GM12878 (cell line): ENCODE results near the gene GDF15. TPM values are rescaled to one million over a fixed set of nuclear protein-coding genes. Genes with fewer than 3 reads are reported as not detected.

ENCODE experiments used
- ATF7 ChIP-seq: fragments of 450-650 bp; IDR thresholded peaks from 2 replicates; pipeline ENCODE4 v1.6.1; 2016; ENCODE audit warnings: low read depth, mild to moderate bottlenecking
- POLR2A ChIP-seq: IDR thresholded peaks from 2 replicates; pipeline ENCODE4 v1.6.1; 2011; ENCODE audit warnings: low read depth, mild to moderate bottlenecking, low read length
- RFX5 ChIP-seq: IDR thresholded peaks from 2 replicates; pipeline ENCODE4 v1.6.1; 2011; ENCODE audit warnings: low read depth, low read length, improper control_type of control experiment
- SP1 ChIP-seq: IDR thresholded peaks from one replicate; pipeline ENCODE4 v1.6.1; 2011; ENCODE audit warnings: low read depth, low read length
- polyA plus RNA-seq, 11 experiments: library from polyadenylated mRNA; depleted of rRNA in 4 of 11; unstranded in 6 of 11; stranded (reverse) in 5 of 11; fragments of >200 nt; fragmentation: Nextera tagmentation in 4 of 11; fragmentation: Illumina TruSeq in 1 of 11; extraction: Ambion mirVana in 4 of 11; extraction: Trizol in 1 of 11; gene quantifications; 1 replicate in 1 of 11; 2 replicates in 10 of 11; pipeline versions ENCODE4 v1.2.1 to v1.2.3, GENCODE V29; 2011 to 2016; ENCODE audit warnings: inconsistent platforms in 2 of 11, missing spikeins in 2 of 11, low read depth in 1 of 11
- total RNA-seq, 4 experiments: library from RNA; depleted of rRNA in 3 of 4; stranded (reverse); fragments of >200 nt in 3 of 4; fragmentation: Illumina TruSeq in 1 of 4; extraction: Trizol in 1 of 4; gene quantifications; 2 replicates each; pipeline versions ENCODE4 v1.2.1 to v1.2.3, GENCODE V29; 2013 to 2021
- TF ChIP-seq, protein P1 (sequence below): fragments of 450-650 bp; IDR thresholded peaks from 2 replicates; pipeline ENCODE4 v1.6.1; 2014; ENCODE audit warnings: mild to moderate bottlenecking
- TF ChIP-seq, protein P2 (sequence below): fragments of 450-650 bp; IDR thresholded peaks from 2 replicates; pipeline ENCODE4 v1.6.1; 2017; ENCODE audit warnings: low read depth, mild to moderate bottlenecking, moderate library complexity
- TF ChIP-seq, protein P3 (sequence below): IDR thresholded peaks from 2 replicates; pipeline ENCODE4 v1.6.1; 2012; ENCODE audit warnings: low read depth, low read length, improper control_type of control experiment

Gene GDF15
- total and polyA plus RNA-seq, 10 of the 15 experiments (the other 5 are each of a cell fraction or from before 2014, with no cell fraction given) = 0.11 to 3.6 (median 1.6) TPM; not detected in 1

DNA sequence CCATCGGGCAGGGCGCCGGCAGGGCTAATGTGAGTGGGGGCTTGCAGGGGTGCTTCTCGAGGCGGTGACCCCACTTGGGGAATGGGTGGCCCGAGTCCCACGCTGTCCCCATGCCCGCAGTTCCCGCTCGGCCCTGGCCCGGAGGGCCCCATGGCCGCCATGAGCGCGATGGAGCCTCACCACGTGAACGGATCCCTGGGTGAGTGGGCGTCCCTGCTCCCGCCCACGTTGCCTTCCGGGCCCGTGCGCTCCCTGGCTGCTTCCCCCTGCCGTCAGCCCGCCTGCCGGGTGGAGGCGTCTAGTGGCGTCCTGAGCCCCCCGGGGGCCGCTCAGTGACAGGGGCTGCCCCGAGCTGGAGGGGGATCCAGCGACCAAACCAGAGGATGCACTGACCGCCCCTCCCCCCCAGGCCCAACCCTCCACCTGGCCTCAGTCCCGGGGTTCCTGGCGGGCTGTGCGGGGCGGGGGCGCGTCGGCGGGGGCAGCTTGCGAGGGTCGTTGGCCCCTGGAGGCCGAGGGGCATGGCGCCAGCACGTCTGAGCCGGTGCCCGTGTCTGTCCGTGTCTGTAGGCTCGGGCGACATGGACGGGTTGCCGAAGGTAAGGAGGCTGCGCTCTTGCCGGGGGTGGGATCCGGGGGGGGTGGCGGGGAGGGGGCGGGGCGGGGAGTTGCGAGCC, 47.2 kb downstream of the GDF15 start (continued):
- TF ChIP-seq, protein P1, sequence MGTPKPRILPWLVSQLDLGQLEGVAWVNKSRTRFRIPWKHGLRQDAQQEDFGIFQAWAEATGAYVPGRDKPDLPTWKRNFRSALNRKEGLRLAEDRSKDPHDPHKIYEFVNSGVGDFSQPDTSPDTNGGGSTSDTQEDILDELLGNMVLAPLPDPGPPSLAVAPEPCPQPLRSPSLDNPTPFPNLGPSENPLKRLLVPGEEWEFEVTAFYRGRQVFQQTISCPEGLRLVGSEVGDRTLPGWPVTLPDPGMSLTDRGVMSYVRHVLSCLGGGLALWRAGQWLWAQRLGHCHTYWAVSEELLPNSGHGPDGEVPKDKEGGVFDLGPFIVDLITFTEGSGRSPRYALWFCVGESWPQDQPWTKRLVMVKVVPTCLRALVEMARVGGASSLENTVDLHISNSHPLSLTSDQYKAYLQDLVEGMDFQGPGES = no peak
- TF ChIP-seq ATF7 (peak; percentile 68), POLR2A (peak; percentile 86), SP1 (no peak), RFX5 (no peak)
- TF ChIP-seq, protein P2, sequence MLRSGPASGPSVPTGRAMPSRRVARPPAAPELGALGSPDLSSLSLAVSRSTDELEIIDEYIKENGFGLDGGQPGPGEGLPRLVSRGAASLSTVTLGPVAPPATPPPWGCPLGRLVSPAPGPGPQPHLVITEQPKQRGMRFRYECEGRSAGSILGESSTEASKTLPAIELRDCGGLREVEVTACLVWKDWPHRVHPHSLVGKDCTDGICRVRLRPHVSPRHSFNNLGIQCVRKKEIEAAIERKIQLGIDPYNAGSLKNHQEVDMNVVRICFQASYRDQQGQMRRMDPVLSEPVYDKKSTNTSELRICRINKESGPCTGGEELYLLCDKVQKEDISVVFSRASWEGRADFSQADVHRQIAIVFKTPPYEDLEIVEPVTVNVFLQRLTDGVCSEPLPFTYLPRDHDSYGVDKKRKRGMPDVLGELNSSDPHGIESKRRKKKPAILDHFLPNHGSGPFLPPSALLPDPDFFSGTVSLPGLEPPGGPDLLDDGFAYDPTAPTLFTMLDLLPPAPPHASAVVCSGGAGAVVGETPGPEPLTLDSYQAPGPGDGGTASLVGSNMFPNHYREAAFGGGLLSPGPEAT = peak; percentile 44; the same call in 1 of the 2 replicates
- TF ChIP-seq, protein P3, sequence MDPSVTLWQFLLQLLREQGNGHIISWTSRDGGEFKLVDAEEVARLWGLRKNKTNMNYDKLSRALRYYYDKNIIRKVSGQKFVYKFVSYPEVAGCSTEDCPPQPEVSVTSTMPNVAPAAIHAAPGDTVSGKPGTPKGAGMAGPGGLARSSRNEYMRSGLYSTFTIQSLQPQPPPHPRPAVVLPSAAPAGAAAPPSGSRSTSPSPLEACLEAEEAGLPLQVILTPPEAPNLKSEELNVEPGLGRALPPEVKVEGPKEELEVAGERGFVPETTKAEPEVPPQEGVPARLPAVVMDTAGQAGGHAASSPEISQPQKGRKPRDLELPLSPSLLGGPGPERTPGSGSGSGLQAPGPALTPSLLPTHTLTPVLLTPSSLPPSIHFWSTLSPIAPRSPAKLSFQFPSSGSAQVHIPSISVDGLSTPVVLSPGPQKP = no peak; the same call in 1 of the 2 replicates
- TF ChIP-seq, all 136 proteins: peak for 37
